Suprapubic skin (tissue), 4 donors: ENCODE data around the gene LRRC43. TPM values are rescaled to one million over a fixed set of nuclear protein-coding genes. Genes with fewer than 3 reads are reported as not detected.
A peak's percentile ranks its signal among the peaks of the same experiment; 100 is the strongest.

Source experiments
- DNase-seq, 2 donors: peaks; one replicate each; pipeline ENCODE4 v3.0.0-alpha.2; 2019; ENCODE audit warnings: low spot score in 2 of 2
- H3K27ac ChIP-seq: fragments of 200-600 bp; sonication (generic); one replicate; pipeline ENCODE4 v1.5.1; 2019
- H3K27me3 ChIP-seq: fragments of 200-600 bp; sonication (generic); one replicate; pipeline ENCODE4 v1.5.1; 2019
- H3K36me3 ChIP-seq: fragments of 200-600 bp; sonication (generic); one replicate; pipeline ENCODE4 v1.5.1; 2019
- H3K4me1 ChIP-seq: fragments of 200-600 bp; sonication (generic); one replicate; pipeline ENCODE4 v1.5.1; 2019
- H3K4me3 ChIP-seq: fragments of 200-600 bp; sonication (generic); one replicate; pipeline ENCODE4 v1.5.1; 2019; ENCODE audit warnings: mild to moderate bottlenecking
- H3K9me3 ChIP-seq: fragments of 200-600 bp; sonication (generic); one replicate; pipeline ENCODE4 v1.5.1; 2019
- CTCF ChIP-seq, 2 donors: fragments of 200-600 bp in 1 of 2; fragments of 450-650 bp in 1 of 2; sonication (generic) in 1 of 2; IDR thresholded peaks; one replicate each; pipeline ENCODE4 v1.5.1; 2016 to 2019; ENCODE audit warnings: antibody characterized with exemption in 2 of 2, mild to moderate bottlenecking in 1 of 2, moderate library complexity in 1 of 2
- EP300 ChIP-seq: sonication (generic); formaldehyde crosslinking; IDR thresholded peaks from one replicate; pipeline ENCODE4 v1.6.1; 2017; ENCODE audit warnings: antibody characterized with exemption
- POLR2A ChIP-seq, 2 donors: fragments of 450-650 bp; IDR thresholded peaks; one replicate each; pipeline ENCODE4 v1.6.1; 2017; ENCODE audit warnings: antibody characterized with exemption in 2 of 2, mild to moderate bottlenecking in 2 of 2, moderate library complexity in 2 of 2
- POLR2AphosphoS5 ChIP-seq, 3 donors: sonication (generic); formaldehyde crosslinking; IDR thresholded peaks; one replicate each; pipeline ENCODE4 v1.6.1; 2017; ENCODE audit warnings: antibody characterized with exemption in 3 of 3
- WGBS: methylation state at CpG from one replicate; pipeline ENCODE4 v1.1.5; 2018; 5-methylcytosine and 5-hydroxymethylcytosine counted together
- total RNA-seq, 4 donors: library from RNA; depleted of rRNA; stranded (reverse); fragments of >200 nt; gene quantifications; one replicate each; pipeline ENCODE4 v1.1.0, GENCODE V29; 2016

The LRRC43 gene
- total RNA-seq, 4 donors from 2014 or later = 1.1 TPM; not detected in 3

GRCh38 chr12:122235741-122236140 is 52.8 kb downstream of the LRRC43 start:
- no peak for TF ChIP-seq EP300
- no peak for TF ChIP-seq POLR2AphosphoS5 (IDR thresholded peaks at IDR 0.05)
- TF ChIP-seq POLR2A (IDR thresholded peaks at IDR 0.05) = no peak
- TF ChIP-seq CTCF (IDR thresholded peaks at IDR 0.05) = no peak
- Histone ChIP-seq H3K4me3 (no peak overlapping the region), H3K27me3 (no peaks in the 10 kb centered on the region), H3K9me3 (no peaks in the 10 kb centered on the region), H3K4me1 (no peaks in the 10 kb centered on the region), H3K36me3 (peaks cover 67% of the 10 kb centered on the region), H3K27ac (no peak overlapping the region)
- peak in 1 of 2 donors; percentile 9 for DNase-seq
- WGBS = 90% methylated on average over 7 of the region's 7 CpGs

- no peaks in the 10 kb centered on the region for H3K9me3 ChIP-seq
- no peak for DNase-seq
Observed at GRCh38 chr12:122238861-122239260, 55.9 kb downstream of the LRRC43 start.

GRCh38 chr12:122243965-122244364 is 61.0 kb downstream of the LRRC43 start:
- TF ChIP-seq CTCF (IDR thresholded peaks at IDR 0.05) = no peak
- no peak for TF ChIP-seq EP300
- TF ChIP-seq POLR2A (IDR thresholded peaks at IDR 0.05) = no peak
- TF ChIP-seq POLR2AphosphoS5 (IDR thresholded peaks at IDR 0.05) = no peak
- DNase-seq = no peak
- Histone ChIP-seq H3K27me3 (no peaks in the 10 kb centered on the region), H3K36me3 (peaks cover 51% of the 10 kb centered on the region), H3K27ac (no peak overlapping the region), H3K4me1 (no peaks in the 10 kb centered on the region), H3K9me3 (no peaks in the 10 kb centered on the region), H3K4me3 (no peak overlapping the region)
- WGBS = 74% methylated on average over 6 of the region's 6 CpGs

More at GRCh38 chr12:122238861-122239260, 55.9 kb downstream of the LRRC43 start:
- H3K36me3 ChIP-seq = peaks cover 64% of the 10 kb centered on the region
- H3K4me3 ChIP-seq = no peak overlapping the region
- no peak overlapping the region for H3K27ac ChIP-seq
- no peaks in the 10 kb centered on the region for H3K4me1 ChIP-seq
- TF ChIP-seq POLR2A (IDR thresholded peaks at IDR 0.05) (no peak), CTCF (IDR thresholded peaks at IDR 0.05) (no peak), POLR2AphosphoS5 (IDR thresholded peaks at IDR 0.05) (no peak), EP300 (no peak)
- H3K27me3 ChIP-seq = no peaks in the 10 kb centered on the region
- 85% methylated on average over 5 of the region's 5 CpGs for WGBS

GRCh38 chr12:122244565-122245371 is 61.8 kb downstream of the LRRC43 start:
- Histone ChIP-seq H3K4me3 (no peak overlapping the region), H3K36me3 (peaks cover 55% of the 10 kb centered on the region), H3K27ac (no peak overlapping the region), H3K27me3 (no peaks in the 10 kb centered on the region), H3K9me3 (no peaks in the 10 kb centered on the region), H3K4me1 (no peaks in the 10 kb centered on the region)
- no peak for DNase-seq
- 74% methylated on average over 11 of the region's 11 CpGs for WGBS
- TF ChIP-seq CTCF (IDR thresholded peaks at IDR 0.05) = no peak
- TF ChIP-seq POLR2AphosphoS5 (IDR thresholded peaks at IDR 0.05) = no peak
- TF ChIP-seq EP300 = no peak

GRCh38 chr12:122245553-122245952 is 62.6 kb downstream of the LRRC43 start:
- H3K27ac ChIP-seq = no peak overlapping the region
- 90% methylated on average over 1 of the region's 1 CpG for WGBS

More at GRCh38 chr12:122245553-122245952, 62.6 kb downstream of the LRRC43 start:
- Histone ChIP-seq H3K4me1 (no peaks in the 10 kb centered on the region), H3K4me3 (no peak overlapping the region), H3K9me3 (no peaks in the 10 kb centered on the region), H3K36me3 (peaks cover 63% of the 10 kb centered on the region), H3K27me3 (no peaks in the 10 kb centered on the region)
- DNase-seq = no peak
- TF ChIP-seq POLR2AphosphoS5 (IDR thresholded peaks at IDR 0.05) (no peak), POLR2A (IDR thresholded peaks at IDR 0.05) (no peak), CTCF (IDR thresholded peaks at IDR 0.05) (no peak), EP300 (no peak)
